Endothelial cell of umbilical vein (primary cell): Measurements from ENCODE around the gene XIST.

Source experiments
- EZH2 ChIP-seq: IDR thresholded peaks from 2 replicates; pipeline ENCODE4 v1.6.1; 2012; ENCODE audit warnings: borderline replicate concordance, low read depth, mild to moderate bottlenecking, moderate library complexity, low read length, inconsistent platforms; ENCODE audit not compliant: severe bottlenecking
- GATA2 ChIP-seq: IDR thresholded peaks from 2 replicates; pipeline ENCODE4 v1.7.0; 2011; ENCODE audit warnings: low read depth, mild to moderate bottlenecking, moderate library complexity, mixed read lengths, low read length; ENCODE audit not compliant: insufficient read length, insufficient read depth
- JUN ChIP-seq: IDR thresholded peaks from 2 replicates; pipeline ENCODE4 v1.6.1; 2011; ENCODE audit warnings: borderline replicate concordance, low read depth; ENCODE audit not compliant: insufficient read length, insufficient read depth
- MYC ChIP-seq: IDR thresholded peaks from one replicate; pipeline ENCODE4 v1.6.1; 2011; ENCODE audit warnings: mild to moderate bottlenecking, low read depth, low read length
- POLR2A ChIP-seq: IDR thresholded peaks from 2 replicates; pipeline ENCODE4 v1.6.1; 2012; ENCODE audit warnings: low read depth, mild to moderate bottlenecking, control low read depth, low read length
- POLR2AphosphoS5 ChIP-seq: IDR thresholded peaks from 2 replicates; pipeline ENCODE4 v1.6.1; 2012; ENCODE audit warnings: low read depth, mild to moderate bottlenecking, control low read depth, low read length, moderate library complexity; ENCODE audit not compliant: insufficient read depth
- TF ChIP-seq, protein P1 (sequence below), 2 donors: IDR thresholded peaks; 1 replicate in 1 of 2; 2 replicates in 1 of 2; pipeline ENCODE4 v1.5.1; 2011; ENCODE audit warnings: low read length in 2 of 2, mild to moderate bottlenecking in 2 of 2, moderate library complexity in 2 of 2, control low read depth in 1 of 2, inconsistent platforms in 1 of 2, low read depth in 1 of 2; ENCODE audit not compliant: insufficient read depth in 1 of 2; ENCODE audit errors: extremely low read depth in 1 of 2
- TF ChIP-seq, protein P2 (sequence below): IDR thresholded peaks from 2 replicates; pipeline ENCODE4 v1.6.1; 2011; ENCODE audit not compliant: insufficient read depth, insufficient read length

DNA sequence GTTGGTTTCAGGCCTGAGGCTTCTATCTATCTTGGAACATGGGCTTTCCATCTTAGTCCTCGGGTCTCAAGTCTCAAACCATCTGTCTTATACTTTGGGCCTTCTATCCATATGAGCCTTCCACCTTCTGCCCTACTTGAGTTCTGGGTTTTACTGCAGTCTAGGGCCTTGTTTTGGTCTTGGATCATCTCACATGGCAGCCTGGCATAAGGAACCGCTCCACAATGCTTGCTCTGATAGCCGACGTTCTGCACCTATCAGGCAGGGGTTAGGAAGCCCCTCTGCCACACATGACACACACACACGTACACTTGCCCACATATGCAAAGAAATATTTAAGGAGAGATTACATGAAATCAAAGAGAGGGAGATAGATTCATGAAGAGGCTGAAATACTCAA, 25.5 kb downstream of the XIST start:
- TF ChIP-seq, protein P1, sequence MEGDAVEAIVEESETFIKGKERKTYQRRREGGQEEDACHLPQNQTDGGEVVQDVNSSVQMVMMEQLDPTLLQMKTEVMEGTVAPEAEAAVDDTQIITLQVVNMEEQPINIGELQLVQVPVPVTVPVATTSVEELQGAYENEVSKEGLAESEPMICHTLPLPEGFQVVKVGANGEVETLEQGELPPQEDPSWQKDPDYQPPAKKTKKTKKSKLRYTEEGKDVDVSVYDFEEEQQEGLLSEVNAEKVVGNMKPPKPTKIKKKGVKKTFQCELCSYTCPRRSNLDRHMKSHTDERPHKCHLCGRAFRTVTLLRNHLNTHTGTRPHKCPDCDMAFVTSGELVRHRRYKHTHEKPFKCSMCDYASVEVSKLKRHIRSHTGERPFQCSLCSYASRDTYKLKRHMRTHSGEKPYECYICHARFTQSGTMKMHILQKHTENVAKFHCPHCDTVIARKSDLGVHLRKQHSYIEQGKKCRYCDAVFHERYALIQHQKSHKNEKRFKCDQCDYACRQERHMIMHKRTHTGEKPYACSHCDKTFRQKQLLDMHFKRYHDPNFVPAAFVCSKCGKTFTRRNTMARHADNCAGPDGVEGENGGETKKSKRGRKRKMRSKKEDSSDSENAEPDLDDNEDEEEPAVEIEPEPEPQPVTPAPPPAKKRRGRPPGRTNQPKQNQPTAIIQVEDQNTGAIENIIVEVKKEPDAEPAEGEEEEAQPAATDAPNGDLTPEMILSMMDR (IDR thresholded peaks at IDR 0.05; ENCODE audit: extremely low read depth in 1 of 2, insufficient read depth in 1 of 2, low read depth in 1 of 2, low read length in 2 of 2) = no peak
- TF ChIP-seq EZH2 (no peak), JUN (no peak), MYC (no peak), POLR2A (no peak), GATA2 (no peak), POLR2AphosphoS5 (no peak)
- TF ChIP-seq, protein P2, sequence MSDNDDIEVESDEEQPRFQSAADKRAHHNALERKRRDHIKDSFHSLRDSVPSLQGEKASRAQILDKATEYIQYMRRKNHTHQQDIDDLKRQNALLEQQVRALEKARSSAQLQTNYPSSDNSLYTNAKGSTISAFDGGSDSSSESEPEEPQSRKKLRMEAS = no peak
